HG03280 (cell line): ENCODE data around the gene NPIPA1.
"Not testable (repeated sequence)": the region's sequence is repeated elsewhere in the genome, so short reads cannot be mapped to it uniquely, and the experiment has no call there.

Experiments used
- ATAC-seq: cut with Tn5 transposase; IDR thresholded peaks from one replicate; pipeline ENCODE4 v1.9.1; 2021; ENCODE audit warnings: mild to moderate bottlenecking, moderate library complexity; ENCODE audit not compliant: unreplicated experiment

NPIPA1 gene

DNA sequence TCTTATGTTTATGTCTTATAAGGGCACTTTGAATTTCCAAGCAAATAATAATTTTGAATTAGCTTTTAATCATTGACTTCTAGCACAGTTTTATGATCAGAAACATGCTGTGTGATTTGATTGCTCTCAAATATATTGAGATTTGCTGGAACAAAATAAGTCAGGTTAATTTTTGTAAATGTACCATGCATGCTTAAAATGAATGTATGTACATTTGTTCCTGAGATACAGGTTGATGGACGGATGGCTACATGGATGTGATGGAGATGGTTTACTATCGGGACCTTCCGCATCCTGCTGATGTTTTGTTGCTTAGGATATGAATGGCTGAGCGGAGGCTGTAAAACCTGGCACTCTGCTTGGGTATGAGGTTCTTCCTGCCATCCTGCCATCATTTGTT is at the start of gene NPIPA1:
Gene NPIPA1 (plus strand): TSS at position 301 of the 400 bp plus-strand sequence. CDS start 0 bp downstream, at position 301.
- ATAC-seq = not testable (repeated sequence)

DNA sequence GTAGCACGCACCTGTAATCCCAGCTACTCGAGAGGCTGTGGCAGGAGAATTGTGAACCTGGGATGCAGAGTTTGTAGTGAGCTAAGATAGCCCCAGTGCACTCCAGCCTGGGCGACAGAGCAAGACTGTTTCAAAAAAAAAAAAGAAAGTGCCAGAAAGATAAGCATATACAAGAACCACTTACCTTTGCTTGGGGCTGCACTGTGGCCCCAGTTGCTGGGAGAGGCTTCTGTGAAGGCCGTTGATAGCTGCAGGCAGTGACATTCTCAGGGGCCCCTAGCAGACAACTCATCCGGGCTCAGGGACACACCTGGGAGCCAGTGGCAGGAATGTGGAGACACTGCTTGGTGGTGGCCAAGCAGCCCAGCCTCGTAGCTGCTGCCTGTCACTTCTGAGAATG is 45.1 kb upstream of the NPIPA1 start:
- ATAC-seq = not testable (repeated sequence)

DNA sequence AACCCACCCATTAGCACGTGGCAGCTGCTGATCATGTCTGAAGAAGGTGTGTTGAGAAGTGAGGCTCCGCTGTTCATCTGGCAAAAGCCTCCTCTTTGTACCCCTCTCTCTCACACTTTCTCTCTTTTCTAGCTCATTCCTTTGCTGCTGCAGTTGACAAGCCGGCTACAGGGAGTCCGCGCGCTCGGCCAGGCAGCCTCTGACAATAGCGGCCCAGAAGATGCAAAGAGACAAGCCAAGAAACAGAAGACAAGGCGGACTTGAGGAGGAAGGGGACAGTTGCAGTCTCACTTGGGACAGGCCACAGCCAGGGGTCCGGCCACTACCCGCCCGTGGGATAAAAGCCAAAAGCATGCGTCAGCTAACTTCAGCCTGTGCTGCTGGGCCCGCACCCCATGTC is 41.9 kb upstream of the NPIPA1 start:
- not testable (repeated sequence) for ATAC-seq

DNA sequence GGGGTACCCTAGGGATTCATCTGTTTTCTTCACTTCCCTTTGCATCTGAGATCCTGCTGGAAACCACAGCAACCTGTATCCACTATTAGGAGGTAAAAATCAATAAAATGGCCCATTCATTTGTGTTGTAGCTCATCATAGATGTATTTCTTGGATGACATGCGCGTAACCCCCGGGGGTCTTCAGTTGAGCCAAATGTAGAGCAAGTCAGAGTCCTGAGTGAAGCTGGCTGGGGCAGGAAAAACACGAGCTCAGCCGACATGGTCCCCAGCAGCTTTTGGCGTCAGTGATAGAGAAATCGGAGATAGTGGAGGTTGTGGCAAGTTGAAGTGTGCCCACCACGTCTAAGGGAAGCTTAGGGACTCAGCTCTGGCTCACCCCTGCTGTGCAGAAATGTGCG is 41.2 kb upstream of the NPIPA1 start:
- ATAC-seq = not testable (repeated sequence)

DNA sequence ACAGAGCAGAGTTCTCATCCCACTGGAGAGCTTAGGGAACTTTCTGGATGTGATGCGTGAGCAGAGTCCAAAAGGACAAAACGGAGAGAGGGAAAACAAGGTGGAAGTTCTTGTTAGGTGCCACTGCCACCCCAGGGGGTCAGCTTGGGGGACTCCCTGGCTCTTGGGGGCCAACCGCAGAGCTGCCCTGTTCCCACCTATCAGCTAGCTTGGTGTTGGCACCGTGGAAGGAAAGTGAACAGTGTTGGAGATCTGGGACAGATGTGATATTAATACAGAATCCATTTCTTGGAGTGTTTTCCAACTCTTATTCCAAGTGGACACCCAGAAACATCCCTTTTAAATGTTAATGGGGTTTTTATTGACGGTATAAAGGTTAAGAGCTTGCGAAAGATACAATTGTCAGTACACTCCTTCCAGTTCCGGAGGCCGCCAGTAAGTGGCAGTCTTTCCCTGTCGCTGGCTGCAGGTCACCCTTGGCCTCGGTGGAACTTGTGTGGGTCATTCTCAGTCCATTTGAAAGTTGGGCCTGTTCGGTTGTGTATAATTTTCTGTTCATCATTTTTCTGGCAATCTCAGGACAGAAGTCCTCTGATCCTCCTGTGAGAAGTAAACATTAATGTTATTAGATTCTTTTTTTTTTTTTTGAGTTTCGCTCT is 40.1 kb upstream of the NPIPA1 start:
- ATAC-seq = not testable (repeated sequence)

DNA sequence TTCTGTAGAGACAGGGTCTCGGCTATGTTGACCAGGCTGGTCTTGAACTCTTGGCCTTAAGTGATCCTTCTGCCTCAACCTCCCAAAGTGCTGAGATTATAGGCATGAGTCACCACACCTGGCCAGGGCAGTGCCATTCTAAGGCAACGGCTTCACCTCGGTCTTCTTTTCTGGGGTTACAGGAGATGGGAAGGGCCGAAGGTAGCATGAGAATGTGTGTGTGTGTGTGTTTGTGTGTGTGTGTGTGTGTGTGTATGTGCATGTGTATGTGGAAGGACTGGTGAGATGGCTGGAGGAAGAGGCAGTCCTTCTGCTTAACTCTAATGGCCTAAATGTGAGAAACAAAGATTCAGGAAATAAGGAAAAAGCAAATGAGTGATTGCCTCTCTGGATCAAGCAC is 39.1 kb upstream of the NPIPA1 start:
- ATAC-seq = not testable (repeated sequence)

DNA sequence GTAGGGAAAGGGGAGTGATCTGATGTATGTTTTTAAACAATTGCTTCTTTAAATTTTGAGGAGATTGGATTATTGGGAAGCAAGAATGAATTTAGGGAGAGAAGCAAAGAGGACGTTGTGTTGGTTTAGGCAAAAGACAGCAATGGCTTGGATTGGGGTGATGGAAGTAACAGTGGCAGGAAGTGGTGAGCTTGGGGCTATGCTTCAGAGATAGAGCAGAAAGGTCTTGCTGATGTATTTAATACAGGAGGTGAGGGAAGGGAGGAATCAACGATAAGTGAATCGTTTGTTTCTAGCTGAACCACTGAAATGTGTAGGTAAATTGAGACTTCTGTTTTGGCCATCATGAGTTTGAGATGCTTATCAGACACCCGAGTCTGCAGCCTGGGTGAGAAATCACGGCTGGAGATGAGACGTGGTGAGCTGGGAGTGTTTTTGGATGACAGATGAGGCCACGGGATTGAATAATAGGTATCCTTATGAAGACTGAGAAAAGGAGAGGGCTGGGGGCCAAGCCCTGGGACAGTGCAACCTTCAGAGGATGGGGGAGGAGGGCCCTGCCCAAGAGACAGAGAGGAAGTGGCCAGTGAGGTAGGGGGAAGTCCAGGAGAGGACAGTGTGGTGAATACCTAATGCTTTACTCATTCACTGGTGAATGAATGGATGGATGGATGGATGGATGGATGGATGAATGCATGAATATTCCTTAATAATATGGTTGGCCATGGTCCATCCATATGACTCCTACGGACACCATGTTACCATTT is 33.9 kb upstream of the NPIPA1 start:
- not testable (repeated sequence) for ATAC-seq

DNA sequence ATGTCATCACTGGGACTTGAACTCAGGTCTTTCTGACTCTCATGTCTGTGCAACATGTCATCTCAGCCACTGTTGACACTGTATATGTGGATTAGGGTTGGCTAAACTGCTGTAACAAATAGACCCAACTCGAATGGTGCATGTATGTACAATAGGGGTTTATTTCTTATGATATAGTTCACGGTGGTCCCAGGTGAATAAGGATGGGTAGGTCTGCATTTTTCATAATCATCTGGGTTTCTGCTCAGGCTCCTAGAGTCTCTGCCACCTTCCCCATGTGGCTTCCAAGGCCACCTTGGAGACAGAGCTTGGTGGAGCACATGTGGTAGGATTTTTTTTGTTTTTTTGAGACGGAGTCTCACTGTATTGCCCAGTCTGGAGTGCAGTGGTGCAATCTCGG is 27.5 kb upstream of the NPIPA1 start:
- ATAC-seq = not testable (repeated sequence)

DNA sequence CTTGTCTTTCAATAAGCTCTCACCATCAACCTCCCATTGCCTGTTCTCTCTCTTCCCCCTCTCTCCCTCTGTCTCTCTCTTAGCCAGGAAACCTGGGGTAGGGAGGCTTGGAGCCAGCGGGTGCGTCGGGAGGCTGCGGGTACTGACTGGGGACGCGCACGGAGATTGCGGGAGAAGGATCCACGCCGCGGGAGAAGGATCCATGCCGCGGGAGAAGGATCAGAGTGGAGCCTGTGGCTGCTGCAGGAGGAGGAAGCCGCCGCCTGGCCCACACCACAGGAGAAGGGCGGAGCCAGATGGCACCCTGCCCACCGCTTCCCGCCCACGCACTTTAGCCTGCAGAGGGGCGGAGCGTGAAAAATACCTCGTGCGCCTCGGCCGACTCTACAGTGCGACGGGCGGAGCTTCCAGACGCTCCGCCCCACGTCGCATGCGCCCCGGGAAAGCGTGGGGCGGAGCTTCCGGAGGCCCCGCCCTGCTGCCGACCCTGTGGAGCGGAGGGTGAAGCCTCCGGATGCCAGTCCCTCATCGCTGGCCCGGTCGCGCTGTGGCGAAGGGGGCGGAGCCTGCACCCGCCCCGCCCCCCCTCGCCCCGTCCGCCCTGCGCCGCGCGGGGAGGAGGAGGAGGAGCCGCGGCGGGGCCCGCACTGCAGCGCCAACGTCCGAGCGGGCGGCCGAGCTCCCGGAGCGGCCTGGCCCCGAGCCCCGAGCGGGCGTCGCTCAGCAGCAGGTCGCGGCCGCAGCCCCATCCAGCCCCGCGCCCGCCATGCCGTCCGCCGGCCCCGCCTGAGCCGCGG is 26.2 kb upstream of the NPIPA1 start:
- ATAC-seq = peak; percentile 87

DNA sequence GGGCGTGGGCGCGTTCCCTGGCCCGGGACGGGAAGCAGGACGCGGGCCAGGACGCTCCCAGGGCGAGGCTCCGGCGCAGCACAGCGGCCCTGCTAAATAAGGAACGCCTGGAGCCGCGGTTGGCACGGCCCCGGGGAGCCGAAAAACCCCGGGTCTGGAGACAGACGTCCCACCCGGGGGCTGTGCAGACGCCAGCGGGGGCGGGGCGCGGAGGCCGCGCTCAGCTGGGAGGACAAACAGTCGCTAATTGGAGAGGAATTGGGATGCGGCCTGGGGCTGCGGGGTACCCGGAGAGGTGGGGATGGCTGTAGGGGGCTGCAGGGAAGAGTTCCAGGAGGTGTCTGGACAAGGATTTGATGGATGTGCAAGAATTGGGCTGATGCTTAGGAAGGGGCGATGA is 25.3 kb upstream of the NPIPA1 start:
- ATAC-seq = not testable (repeated sequence)

DNA sequence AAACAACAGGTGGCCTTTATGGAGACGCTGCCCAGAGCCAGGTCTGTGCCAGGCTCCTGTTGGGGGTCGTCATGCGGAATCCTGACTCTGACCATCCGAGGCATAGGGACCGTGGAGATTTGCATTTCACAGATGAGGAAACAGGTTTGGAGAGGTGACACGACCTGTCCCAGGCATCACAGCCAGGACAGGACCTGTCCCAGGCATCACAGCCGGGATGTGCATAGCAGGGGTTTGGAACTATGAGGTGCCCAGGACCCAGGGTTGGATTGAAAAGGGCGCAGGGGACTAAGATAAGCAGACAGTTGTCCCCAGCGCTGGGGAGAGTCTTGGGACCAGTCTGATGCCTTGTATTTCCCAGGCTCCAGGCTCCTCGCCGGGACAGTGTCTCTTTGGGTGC is 24.7 kb upstream of the NPIPA1 start:
- not testable (repeated sequence) for ATAC-seq

DNA sequence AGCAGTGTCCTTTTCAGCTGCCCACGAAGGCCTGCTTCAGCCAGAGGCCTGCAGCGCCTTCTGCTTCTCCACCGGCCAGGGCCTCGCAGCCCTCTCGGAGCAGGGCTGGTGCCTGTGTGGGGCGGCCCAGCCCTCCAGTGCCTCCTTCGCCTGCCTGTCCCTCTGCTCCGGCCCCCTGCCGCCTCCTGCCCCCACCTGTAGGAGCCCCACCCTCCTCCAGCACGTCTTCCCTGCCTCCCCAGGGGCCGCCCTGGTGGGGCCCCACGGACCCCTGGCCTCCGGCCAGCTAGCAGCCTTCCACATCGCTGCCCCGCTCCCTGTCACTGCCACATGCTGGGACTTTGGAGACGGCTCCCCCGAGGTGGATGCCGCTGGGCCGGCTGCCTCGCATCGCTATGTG is 18.7 kb upstream of the NPIPA1 start:
- not testable (repeated sequence) for ATAC-seq

DNA sequence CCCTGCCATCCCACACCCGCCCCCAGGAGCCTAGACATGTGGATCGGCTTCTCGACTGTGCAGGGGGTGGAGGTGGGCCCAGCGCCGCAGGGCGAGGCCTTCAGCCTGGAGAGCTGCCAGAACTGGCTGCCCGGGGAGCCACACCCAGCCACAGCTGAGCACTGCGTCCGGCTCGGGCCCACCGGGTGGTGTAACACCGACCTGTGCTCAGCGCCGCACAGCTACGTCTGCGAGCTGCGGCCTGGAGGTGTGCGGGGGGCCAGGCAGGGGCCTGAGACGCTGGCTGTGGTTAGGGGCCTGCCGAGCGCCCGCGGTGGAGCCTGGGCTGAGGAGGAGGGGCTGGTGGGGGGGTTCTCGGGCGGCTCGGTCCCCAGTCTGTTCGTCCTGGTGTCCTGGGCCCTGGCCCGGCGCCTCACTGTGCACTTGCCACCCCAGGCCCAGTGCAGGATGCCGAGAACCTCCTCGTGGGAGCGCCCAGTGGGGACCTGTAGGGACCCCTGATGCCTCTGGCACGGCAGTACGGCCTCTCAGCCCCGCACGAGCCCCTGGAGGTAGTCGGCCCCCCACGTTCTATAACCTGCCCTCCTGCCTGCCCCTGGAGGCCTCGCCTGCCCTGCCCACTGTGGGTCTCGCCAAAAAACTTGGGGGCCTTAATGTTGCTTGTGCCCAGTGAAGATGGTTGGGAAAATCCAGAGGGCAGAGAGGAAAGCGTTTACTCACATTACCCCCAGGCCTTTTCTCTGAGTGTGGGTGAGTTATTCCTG is 17.2 kb upstream of the NPIPA1 start:
- ATAC-seq = not testable (repeated sequence)

DNA sequence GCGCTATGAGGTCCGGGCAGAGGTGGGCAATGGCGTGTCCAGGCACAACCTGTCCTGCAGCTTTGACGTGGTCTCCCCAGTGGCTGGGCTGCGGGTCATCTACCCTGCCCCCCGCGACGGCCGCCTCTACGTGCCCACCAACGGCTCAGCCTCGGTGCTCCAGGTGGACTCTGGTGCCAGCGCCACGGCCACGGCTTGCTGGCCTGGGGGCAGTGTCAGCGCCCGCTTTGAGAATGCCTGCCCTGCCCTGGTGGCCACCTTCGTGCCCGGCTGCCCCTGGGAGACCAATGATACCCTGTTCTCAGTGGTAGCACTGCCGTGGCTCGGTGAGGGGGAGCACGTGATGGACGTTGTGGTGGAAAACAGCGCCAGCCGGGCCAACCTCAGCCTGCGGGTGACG is 15.0 kb upstream of the NPIPA1 start:
- ATAC-seq = not testable (repeated sequence)

DNA sequence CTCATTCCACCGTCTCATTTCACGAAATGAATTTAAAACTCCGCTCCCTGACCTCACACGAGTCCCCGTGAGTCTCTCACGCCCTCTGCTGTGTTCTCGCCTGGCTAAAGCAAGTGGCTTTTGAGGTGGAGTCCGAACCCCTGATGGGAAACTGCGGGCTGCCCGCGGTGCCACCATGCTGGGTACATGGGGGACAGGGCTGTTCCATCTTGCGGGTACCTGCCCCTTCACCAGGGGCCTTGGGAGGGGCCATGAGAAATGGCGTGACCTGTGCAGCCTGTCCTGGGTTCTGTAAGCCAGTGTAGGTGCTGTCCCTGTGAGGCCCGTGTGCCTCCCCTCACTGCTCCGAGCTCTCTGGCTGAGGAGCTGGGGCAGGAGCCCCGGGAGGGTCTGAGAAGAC is 14.3 kb upstream of the NPIPA1 start:
- ATAC-seq = not testable (repeated sequence)

DNA sequence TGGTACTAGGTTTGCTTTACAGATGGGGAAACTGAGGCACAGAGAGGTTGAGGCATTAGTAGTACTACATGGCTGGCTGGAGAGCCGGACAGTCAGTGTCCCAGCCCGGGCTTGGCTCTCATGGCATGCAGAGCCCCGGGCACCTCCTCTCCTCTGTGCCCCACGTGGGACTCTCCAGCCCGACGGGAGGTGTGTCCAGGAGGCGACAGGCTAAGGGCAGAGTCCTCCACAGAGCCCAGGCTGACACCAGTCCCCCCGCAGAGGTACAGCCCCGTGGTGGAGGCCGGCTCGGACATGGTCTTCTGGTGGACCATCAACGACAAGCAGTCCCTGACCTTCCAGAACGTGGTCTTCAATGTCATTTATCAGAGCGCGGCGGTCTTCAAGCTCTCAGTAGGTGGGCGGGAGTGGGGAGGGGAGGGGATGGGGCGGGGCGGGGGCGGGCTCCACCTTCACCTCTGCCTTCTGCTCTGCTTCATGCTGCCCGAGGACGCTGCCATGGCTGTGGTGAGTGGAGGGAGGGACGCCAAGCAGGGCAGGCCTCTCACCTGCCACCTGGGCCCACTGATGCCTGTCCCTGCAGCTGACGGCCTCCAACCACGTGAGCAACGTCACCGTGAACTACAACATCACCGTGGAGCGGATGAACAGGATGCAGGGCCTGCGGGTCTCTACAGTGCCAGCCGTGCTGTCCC is 13.7 kb upstream of the NPIPA1 start:
- not testable (repeated sequence) for ATAC-seq

DNA sequence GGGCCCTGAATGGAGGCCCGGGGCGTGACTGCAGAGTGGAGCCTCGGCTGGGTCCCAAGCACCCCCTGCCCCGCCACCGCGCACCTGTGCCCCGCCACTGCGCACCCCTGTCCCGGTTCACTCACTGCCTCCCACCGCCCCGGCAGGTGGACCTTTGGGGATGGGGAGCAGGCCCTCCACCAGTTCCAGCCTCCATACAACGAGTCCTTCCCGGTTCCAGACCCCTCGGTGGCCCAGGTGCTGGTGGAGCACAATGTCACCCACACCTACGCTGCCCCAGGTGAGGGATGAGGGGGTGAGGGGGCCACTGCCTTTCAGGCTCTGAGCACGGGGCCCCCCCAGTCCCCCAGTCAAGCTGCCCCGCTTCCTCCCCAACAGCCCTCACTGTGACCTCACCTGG is 12.9 kb upstream of the NPIPA1 start:
- ATAC-seq = not testable (repeated sequence)

DNA sequence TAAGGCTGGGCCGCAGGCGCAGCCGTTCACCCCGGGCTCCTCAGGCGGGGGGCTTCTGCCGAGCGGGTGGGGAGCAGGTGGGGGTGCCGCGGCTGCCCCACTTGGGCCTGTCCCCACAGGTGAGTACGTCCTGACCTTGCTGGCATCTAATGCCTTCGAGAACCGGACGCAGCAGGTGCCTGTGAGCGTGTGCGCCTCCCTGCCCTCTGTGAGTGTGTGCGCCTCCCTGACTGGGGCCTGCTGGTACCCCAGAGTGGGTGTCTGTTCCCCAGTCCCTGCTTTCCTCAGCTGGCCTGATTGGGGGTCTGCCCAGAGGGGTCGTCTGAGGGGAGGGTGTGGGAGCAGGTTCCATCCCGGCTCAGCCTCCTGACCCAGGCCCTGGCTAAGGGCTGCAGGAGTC is 12.3 kb upstream of the NPIPA1 start:
- not testable (repeated sequence) for ATAC-seq

DNA sequence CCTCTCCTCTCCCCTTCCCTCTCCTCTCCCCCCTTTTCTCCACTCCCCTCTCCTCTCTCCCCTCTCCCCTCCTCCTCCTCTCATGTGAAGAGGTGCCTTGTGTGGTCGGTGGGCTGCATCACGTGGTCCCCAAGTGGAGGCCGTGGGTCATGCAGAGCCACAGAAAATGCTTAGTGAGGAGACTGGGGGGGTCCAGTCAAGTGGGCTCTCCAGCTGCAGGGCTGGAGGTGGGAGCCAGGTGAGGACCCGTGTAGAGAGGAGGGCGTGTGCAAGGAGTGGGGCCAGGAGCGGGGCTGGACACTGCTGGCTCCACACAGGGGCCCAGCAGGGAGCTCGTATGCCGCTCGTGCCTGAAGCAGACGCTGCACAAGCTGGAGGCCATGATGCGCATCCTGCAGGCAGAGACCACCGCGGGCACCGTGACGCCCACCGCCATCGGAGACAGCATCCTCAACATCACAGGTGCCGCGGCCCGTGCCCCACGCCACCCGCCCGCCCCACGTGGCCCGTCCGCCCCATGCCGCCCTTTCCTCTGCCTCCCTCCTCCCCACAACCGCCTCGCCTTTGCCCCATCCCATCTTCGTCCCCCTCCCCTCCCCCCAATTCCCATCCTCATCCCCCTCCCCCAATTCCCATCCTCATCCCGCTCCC is 9.1 kb upstream of the NPIPA1 start:
- ATAC-seq = not testable (repeated sequence)

DNA sequence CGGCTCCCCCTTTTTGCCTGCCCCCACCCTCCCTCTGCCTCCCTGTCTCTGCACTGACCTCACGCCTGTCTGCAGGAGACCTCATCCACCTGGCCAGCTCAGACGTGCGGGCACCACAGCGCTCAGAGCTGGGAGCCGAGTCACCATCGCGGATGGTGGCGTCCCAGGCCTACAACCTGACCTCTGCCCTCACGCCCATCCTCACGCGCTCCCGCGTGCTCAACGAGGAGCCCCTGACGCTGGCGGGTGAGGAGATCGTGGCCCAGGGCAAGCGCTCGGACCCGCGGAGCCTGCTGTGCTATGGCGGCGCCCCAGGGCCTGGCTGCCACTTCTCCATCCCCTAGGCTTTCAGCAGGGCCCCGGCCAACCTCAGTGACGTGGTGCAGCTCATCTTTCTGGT is 8.1 kb upstream of the NPIPA1 start:
- not testable (repeated sequence) for ATAC-seq
